Adrenal gland (tissue), 5 donors: ENCODE measurements around the gene LDHB.

ENCODE experiments used
- CTCF ChIP-seq, 6 experiments: fragments of 450-650 bp in 4 of 6; fragments of 200-600 bp in 2 of 6; sonication (generic) in 1 of 6; IDR thresholded peaks; 1 replicate in 5 of 6; 2 replicates in 1 of 6; pipeline versions ENCODE4 v1.5.1 to v1.8.0; 2016 to 2021; ENCODE audit warnings: antibody characterized with exemption in 6 of 6, mild to moderate bottlenecking in 2 of 6, moderate library complexity in 1 of 6
- POLR2A ChIP-seq, 2 donors: fragments of 450-650 bp; IDR thresholded peaks; one replicate each; pipeline ENCODE4 v1.6.1; 2017; ENCODE audit warnings: antibody characterized with exemption in 2 of 2, mild to moderate bottlenecking in 2 of 2, moderate library complexity in 1 of 2
- donor health status: DM: no; HTN: no; CAD: no.

GRCh38 chr12:21665816-21666215, 8.2 kb upstream of the LDHB start:
- TF ChIP-seq CTCF (IDR thresholded peaks at IDR 0.05) (no peak), POLR2A (IDR thresholded peaks at IDR 0.05) (no peak)
